IPS-20b (cell line): ENCODE data around the gene THOC5.
"Not testable (repeated sequence)": the region's sequence is repeated elsewhere in the genome, so short reads cannot be mapped to it uniquely, and the experiment has no call there.

Source experiments
- H3K27ac ChIP-seq: one replicate; pipeline ENCODE4 v1.5.1; 2013; ENCODE audit warnings: low read length
- H3K27me3 ChIP-seq: 2 replicates; pipeline ENCODE4 v1.6.1; 2013; ENCODE audit warnings: mild to moderate bottlenecking, low read length, inconsistent platforms; ENCODE audit not compliant: insufficient read depth
- H3K36me3 ChIP-seq: 2 replicates; pipeline ENCODE4 v1.6.1; 2013; ENCODE audit warnings: low read depth, mild to moderate bottlenecking, inconsistent platforms, low read length, moderate library complexity; ENCODE audit not compliant: insufficient read depth
- H3K4me1 ChIP-seq: 2 replicates; pipeline ENCODE4 v1.6.1; 2013; ENCODE audit warnings: mild to moderate bottlenecking, control low read depth, inconsistent platforms, low read length, moderate library complexity; ENCODE audit not compliant: insufficient read depth
- H3K4me3 ChIP-seq: 2 replicates; pipeline ENCODE4 v1.5.1; 2013; ENCODE audit warnings: mild to moderate bottlenecking, low read length, inconsistent platforms
- H3K9ac ChIP-seq: 2 replicates; pipeline ENCODE4 v1.6.1; 2013; ENCODE audit warnings: low read depth, mild to moderate bottlenecking, inconsistent platforms, low read length, moderate library complexity
- H3K9me3 ChIP-seq: 2 replicates; pipeline ENCODE4 v1.6.1; 2013; ENCODE audit warnings: mild to moderate bottlenecking, low read depth, low read length, inconsistent platforms; ENCODE audit not compliant: insufficient read depth

THOC5 gene

GRCh38 chr22:29491012-29491411 is 62.5 kb downstream of the THOC5 start:
- no peaks in the 10 kb centered on the region for H3K4me1 ChIP-seq
- no peak overlapping the region for H3K27ac ChIP-seq
- no peak overlapping the region for H3K4me3 ChIP-seq
- 0 out of 2 replicates have a peak, but pooled peaks cover 9% of the 10 kb centered on the region for H3K9me3 ChIP-seq
- H3K36me3 ChIP-seq, result no peaks in the 10 kb centered on the region; the same call in 1 of the 2 replicates
- H3K9ac ChIP-seq, result no peak overlapping the region
- no peaks in the 10 kb centered on the region for H3K27me3 ChIP-seq

- not testable (repeated sequence) for H3K4me1 ChIP-seq, H3K27ac ChIP-seq
These were observed 64.3 kb downstream of the THOC5 start for GRCh38 chr22:29489127-29489780.

GRCh38 chr22:29487426-29487986 is 66.1 kb downstream of the THOC5 start:
- Histone ChIP-seq H3K4me3 (no peak overlapping the region), H3K27ac (no peak overlapping the region), H3K36me3 (no peaks in the 10 kb centered on the region; the same call in 1 of the 2 replicates), H3K27me3 (peaks cover 10% of the 10 kb centered on the region), H3K9ac (no peak overlapping the region), H3K4me1 (no peaks in the 10 kb centered on the region), H3K9me3 (no peaks in the 10 kb centered on the region)

More at GRCh38 chr22:29489127-29489780, 64.3 kb downstream of the THOC5 start:
- H3K36me3 ChIP-seq, H3K27me3 ChIP-seq, H3K9ac ChIP-seq, H3K9me3 ChIP-seq, H3K4me3 ChIP-seq: not testable (repeated sequence)

GRCh38 chr22:29485448-29485847 is 68.1 kb downstream of the THOC5 start:
- no peak overlapping the region for H3K4me3 ChIP-seq
- H3K9me3 ChIP-seq, result peaks cover 4% of the 10 kb centered on the region; the same call in 1 of the 2 replicates
- H3K27me3 ChIP-seq, result peaks cover 30% of the 10 kb centered on the region
- no peak overlapping the region for H3K9ac ChIP-seq
- no peak overlapping the region for H3K27ac ChIP-seq
- peaks cover 5% of the 10 kb centered on the region; the same call in 1 of the 2 replicates for H3K4me1 ChIP-seq
- H3K36me3 ChIP-seq, result no peaks in the 10 kb centered on the region; the same call in 1 of the 2 replicates

GRCh38 chr22:29484642-29485041 is 68.9 kb downstream of the THOC5 start:
- Histone ChIP-seq H3K27me3 (peaks cover 38% of the 10 kb centered on the region), H3K4me1 (peaks cover 5% of the 10 kb centered on the region; the same call in 1 of the 2 replicates), H3K4me3 (no peak overlapping the region), H3K27ac (no peak overlapping the region), H3K36me3 (no peaks in the 10 kb centered on the region; the same call in 1 of the 2 replicates), H3K9me3 (peaks cover 6% of the 10 kb centered on the region; the same call in 1 of the 2 replicates), H3K9ac (no peak overlapping the region)

- Histone ChIP-seq H3K9ac (no peak overlapping the region), H3K36me3 (no peaks in the 10 kb centered on the region; the same call in 1 of the 2 replicates), H3K27ac (no peak overlapping the region), H3K9me3 (peaks cover 6% of the 10 kb centered on the region; the same call in 1 of the 2 replicates), H3K27me3 (peaks cover 52% of the 10 kb centered on the region), H3K4me3 (no peak overlapping the region), H3K4me1 (peaks cover 5% of the 10 kb centered on the region; the same call in 1 of the 2 replicates)
These were observed 70.3 kb downstream of the THOC5 start for GRCh38 chr22:29483254-29483653.

GRCh38 chr22:29482726-29483125 is 70.8 kb downstream of the THOC5 start:
- Histone ChIP-seq H3K4me3 (no peak overlapping the region), H3K36me3 (no peaks in the 10 kb centered on the region; the same call in 1 of the 2 replicates), H3K27ac (no peak overlapping the region), H3K27me3 (peaks cover 57% of the 10 kb centered on the region), H3K4me1 (peaks cover 6% of the 10 kb centered on the region; the same call in 1 of the 2 replicates), H3K9me3 (peaks cover 6% of the 10 kb centered on the region; the same call in 1 of the 2 replicates), H3K9ac (no peak overlapping the region)

GRCh38 chr22:29482253-29482652 is 71.3 kb downstream of the THOC5 start:
- Histone ChIP-seq H3K9me3 (peaks cover 6% of the 10 kb centered on the region; the same call in 1 of the 2 replicates), H3K27ac (no peak overlapping the region), H3K27me3 (peaks cover 62% of the 10 kb centered on the region), H3K4me3 (peak overlapping the region; percentile 60; the same call in 1 of the 2 replicates), H3K9ac (peak overlapping the region; percentile 40; the same call in 1 of the 2 replicates), H3K4me1 (peaks cover 10% of the 10 kb centered on the region; the same call in 1 of the 2 replicates), H3K36me3 (no peaks in the 10 kb centered on the region; the same call in 1 of the 2 replicates)

- Histone ChIP-seq H3K36me3 (no peaks in the 10 kb centered on the region; the same call in 1 of the 2 replicates), H3K27ac (no peak overlapping the region), H3K4me1 (peaks cover 10% of the 10 kb centered on the region; the same call in 1 of the 2 replicates), H3K27me3 (peaks cover 70% of the 10 kb centered on the region), H3K4me3 (peak overlapping the region; percentile 60), H3K9ac (peak overlapping the region; percentile 40; the same call in 1 of the 2 replicates), H3K9me3 (peaks cover 6% of the 10 kb centered on the region; the same call in 1 of the 2 replicates)
These were observed 72.1 kb downstream of the THOC5 start for GRCh38 chr22:29481265-29482000.

- Histone ChIP-seq H3K4me1 (peaks cover 10% of the 10 kb centered on the region; the same call in 1 of the 2 replicates), H3K27me3 (peaks cover 78% of the 10 kb centered on the region), H3K9me3 (peaks cover 6% of the 10 kb centered on the region; the same call in 1 of the 2 replicates), H3K36me3 (no peaks in the 10 kb centered on the region; the same call in 1 of the 2 replicates), H3K9ac (peak overlapping the region; percentile 10; the same call in 1 of the 2 replicates), H3K27ac (no peak overlapping the region), H3K4me3 (peak overlapping the region; percentile 60)
These were observed 72.9 kb downstream of the THOC5 start for GRCh38 chr22:29480512-29481264.

GRCh38 chr22:29480262-29480511 is 73.4 kb downstream of the THOC5 start:
- H3K36me3 ChIP-seq, result no peaks in the 10 kb centered on the region
- peaks cover 10% of the 10 kb centered on the region; the same call in 1 of the 2 replicates for H3K4me1 ChIP-seq
- peaks cover 78% of the 10 kb centered on the region for H3K27me3 ChIP-seq
- H3K27ac ChIP-seq, result no peak overlapping the region
- peak overlapping the region; percentile 38; the same call in 1 of the 2 replicates for H3K4me3 ChIP-seq
- H3K9ac ChIP-seq, result no peak overlapping the region
- H3K9me3 ChIP-seq, result peaks cover 6% of the 10 kb centered on the region; the same call in 1 of the 2 replicates
